Measurements from ENCODE around the gene RPS19BP1.
A peak's percentile ranks its signal among the peaks of the same experiment; 100 is the strongest.
"Not testable (repeated sequence)": the region's sequence is repeated elsewhere in the genome, so short reads cannot be mapped to it uniquely, and the experiment has no call there.

The RPS19BP1 gene

GRCh38 chr22:39527481-39527961 is 5.0 kb downstream of the RPS19BP1 start:
- DNase-seq, result no peak

DNA sequence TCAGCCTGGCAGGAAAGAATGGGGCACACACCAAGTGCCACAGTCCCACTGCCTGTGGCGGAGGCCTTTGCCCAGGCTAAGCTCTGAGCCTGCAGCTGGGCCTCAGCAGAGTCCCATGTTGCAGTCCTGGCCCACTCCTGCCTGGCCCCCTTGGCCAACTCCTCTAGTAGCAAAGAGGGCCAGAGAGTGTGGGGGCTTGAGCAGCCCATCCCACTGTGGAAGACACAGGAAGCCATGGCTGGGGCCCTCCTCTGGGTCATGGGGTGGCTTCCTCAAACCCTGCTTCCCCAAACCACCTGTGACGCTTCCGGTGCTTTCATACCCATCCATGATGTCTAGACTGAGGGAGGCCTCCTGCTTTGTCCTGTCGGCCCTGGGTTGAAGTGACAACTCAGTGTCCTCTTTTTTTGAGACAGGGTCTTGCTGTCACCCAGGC is 5.8 kb downstream of the RPS19BP1 start:
- DNase-seq, result no peak

DNA sequence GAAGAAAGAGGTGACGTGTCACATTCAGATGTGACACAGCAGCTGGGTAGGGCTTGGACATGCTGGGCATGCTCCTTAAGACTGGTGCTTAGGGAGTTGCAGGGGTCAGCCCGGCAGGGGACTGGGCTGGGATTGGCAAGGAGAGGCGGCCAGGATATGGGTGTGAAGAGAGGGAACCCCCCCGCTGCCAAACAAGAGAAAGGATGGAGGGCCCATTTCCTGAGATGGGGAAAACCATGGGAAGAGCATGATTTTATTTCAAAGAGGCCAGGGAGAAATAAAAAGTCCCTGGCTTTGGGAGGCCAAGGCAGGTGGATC is 6.9 kb downstream of the RPS19BP1 start:
- DNase-seq, result no peak

GRCh38 chr22:39524753-39525657 is 7.5 kb downstream of the RPS19BP1 start:
- no peak for DNase-seq

DNA sequence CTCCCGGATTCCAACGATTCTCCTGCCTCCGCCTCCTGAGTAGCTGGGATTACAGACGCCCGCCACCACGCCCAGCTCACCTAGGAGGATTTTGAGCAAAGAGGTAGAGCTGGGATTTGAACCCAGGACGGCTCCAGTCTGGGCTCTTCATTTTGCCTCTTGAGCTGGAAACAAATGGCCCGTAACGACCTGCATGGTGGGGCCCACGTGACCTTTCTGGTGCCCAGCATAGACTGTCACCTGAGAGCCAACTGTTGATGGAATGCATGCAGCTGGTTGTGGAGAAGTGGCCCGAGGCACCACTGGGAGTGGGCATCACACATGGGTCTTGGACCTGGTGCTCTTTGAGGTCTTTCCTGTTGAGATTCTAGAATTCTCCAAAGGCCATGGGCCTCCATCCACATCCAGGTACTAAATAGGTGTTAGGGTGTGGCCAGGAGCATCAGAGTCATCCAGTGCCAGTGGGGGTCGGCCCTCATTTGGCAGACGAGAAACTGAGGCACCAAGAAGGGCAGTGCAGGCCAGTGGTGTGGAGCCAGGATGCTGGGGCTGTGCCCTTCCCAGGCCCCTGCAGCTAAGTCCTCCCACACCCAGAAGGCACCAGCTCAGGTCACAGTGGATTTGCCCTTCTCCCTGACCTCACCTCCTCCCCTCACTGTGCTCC is 8.3 kb downstream of the RPS19BP1 start:
- DNase-seq, result no peak

GRCh38 chr22:39522567-39523300 is 9.8 kb downstream of the RPS19BP1 start:
- peak; percentile 66 for DNase-seq

GRCh38 chr22:39522091-39522490 is 10.5 kb downstream of the RPS19BP1 start:
- not testable (repeated sequence) for DNase-seq

DNA sequence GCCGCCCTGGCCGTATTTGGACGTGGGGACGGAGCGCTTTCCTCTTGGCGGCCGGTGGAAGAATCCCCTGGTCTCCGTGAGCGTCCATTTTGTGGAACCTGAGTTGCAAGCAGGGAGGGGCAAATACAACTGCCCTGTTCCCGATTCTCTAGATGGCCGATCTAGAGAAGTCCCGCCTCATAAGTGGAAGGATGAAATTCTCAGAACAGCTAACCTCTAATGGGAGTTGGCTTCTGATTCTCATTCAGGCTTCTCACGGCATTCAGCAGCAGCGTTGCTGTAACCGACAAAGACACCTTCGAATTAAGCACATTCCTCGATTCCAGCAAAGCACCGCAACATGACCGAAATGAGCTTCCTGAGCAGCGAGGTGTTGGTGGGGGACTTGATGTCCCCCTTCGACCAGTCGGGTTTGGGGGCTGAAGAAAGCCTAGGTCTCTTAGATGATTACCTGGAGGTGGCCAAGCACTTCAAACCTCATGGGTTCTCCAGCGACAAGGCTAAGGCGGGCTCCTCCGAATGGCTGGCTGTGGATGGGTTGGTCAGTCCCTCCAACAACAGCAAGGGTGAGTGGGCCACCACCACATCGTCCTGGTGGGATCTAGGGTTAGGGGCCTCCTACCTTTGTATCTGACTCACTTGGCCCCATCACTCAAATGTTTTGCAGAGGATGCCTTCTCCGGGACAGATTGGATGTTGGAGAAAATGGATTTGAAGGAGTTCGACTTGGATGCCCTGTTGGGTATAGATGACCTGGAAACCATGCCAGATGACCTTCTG is 11.3 kb downstream of the RPS19BP1 start:
- not testable (repeated sequence) for DNase-seq

DNA sequence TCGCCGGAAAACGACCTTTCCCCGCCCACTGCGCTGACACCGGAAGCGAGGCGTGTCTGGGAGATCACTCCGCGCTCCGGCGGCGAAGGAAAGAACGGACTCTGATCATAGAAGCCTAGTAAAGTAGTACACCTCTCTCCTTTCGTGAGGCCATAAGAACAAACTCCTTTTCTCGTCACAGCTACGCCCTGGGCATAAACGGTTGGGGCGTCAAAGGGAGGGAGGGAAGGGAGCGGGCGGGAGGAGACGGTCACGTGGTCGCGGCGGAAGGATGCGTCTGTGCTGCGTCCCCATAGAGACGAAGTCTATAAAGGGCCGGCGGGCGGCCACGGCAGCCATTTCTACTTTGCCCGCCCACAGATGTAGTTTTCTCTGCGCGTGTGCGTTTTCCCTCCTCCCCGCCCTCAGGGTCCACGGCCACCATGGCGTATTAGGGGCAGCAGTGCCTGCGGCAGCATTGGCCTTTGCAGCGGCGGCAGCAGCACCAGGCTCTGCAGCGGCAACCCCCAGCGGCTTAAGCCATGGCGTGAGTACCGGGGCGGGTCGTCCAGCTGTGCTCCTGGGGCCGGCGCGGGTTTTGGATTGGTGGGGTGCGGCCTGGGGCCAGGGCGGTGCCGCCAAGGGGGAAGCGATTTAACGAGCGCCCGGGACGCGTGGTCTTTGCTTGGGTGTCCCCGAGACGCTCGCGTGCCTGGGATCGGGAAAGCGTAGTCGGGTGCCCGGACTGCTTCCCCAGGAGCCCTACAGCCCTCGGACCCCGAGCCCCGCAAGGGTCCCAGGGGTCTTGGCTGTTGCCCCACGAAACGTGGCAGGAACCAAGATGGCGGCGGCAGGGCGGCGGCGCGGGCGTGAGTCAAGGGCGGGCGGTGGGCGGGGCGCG is 12.1 kb downstream of the RPS19BP1 start, which contains the start of gene ATF4:
TSS of gene ATF4 (plus strand) at position 337 of the 880 bp plus-strand sequence. CDS start 884 bp downstream, outside the sequence.
- peak; percentile 86 for DNase-seq

GRCh38 chr22:39519681-39520225 is 12.8 kb downstream of the RPS19BP1 start:
- DNase-seq, result peak; percentile 99

- peak; percentile 46 for DNase-seq
Observed at GRCh38 chr22:39518996-39519680, 13.4 kb downstream of the RPS19BP1 start.

- DNase-seq, result peak; percentile 51
Observed at GRCh38 chr22:39518144-39518786, 14.3 kb downstream of the RPS19BP1 start.

DNA sequence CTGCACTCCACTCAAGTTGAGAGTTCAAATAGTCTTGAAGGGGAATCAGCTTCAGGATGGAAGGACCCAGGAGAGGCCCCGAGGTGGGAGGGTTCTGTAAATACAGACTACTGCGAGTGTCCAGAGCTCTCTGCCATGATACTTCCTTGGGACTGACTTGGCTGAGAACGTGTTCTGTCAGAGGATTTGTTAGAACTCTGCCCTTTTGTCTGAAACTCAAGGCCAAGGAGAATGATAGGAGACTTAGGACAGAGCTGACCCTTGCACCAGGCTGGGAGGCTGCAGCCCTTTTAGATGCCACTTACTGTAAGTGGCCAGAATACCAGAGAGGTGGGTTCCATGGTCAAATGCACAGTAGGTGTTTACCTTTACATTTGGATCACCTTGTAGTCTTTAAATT is 15.1 kb downstream of the RPS19BP1 start:
- no peak for DNase-seq

DNA sequence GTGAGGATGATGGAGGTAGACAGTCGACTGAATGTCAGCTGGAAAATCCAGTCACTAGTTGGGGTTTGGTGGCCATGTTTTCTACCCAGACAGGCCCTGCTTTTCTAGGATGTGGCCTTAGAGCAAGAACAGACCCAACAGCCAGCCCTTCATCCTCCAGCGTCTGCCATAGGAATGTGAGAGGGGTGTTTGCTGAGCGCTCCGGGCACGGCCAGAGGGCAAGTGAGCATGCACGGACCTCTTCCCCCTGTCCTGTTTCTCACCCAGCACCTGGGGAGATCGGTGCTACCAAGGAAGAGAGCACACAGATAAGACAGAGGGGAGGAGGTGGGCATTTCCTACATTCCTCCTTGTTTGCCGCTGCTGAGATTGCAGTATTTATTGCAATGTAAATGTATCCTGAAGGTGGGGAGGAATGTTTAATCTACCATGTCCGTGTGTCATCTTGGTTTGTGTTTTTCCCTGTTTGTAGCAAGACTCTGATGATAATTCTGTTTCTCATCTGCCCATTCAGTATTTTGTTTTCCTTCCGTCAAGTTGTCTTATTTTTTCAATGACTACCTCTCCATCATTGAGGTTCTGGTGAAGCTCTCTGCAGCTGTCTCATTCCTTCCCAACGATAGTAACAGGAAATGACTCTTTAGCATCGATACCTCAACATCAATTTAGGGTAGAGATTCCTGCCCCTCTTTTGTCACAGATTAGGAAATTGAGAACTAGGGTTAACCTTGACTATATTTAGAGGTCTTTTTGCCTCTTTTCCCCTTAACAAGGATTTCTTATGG is 17.1 kb downstream of the RPS19BP1 start:
- no peak for DNase-seq

DNA sequence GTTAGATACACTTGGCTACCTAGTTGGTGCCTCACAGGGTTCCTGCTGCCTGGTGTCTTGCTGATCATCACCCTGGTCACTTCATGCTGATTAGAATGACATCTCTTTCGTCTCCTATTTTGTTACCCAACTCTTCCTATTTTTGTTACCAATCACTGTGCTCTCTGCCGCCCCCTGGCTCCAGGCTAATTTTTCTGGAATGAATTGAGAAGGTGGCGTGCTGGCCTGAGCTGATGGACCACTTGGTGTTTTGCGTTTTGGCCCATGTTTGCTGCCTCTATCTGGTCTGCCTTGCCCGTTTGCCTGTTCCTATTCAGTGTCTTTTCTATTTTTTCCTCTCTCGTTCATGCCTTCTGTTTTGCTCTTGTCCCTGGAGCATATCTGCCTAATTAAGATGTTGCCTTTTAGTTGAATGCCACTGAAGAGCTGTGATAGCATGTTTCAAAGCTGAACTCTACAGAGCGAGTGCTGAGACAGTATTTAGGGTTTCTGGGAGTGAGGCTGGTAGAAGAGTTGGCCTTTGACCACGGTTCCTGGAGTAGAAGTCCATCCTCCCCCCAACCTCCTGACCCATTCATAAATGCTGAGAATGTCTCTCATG is 18.1 kb downstream of the RPS19BP1 start:
- no peak for DNase-seq

DNA sequence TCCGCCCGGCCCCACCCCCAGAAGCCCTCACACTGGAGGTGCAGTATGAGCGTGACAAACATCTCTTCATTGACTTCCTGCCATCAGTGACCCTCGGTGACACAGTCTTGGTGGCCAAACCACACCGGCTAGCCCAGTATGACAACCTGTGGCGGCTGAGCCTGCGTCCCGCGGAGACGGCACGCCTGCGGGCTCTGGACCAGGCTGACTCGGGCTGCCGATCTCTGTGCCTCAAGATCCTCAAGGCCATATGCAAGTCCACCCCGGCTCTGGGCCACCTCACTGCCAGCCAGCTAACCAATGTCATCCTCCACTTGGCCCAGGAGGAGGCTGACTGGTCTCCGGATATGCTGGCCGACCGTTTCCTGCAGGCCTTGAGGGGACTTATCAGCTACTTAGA is 18.8 kb downstream of the RPS19BP1 start:
- no peak for DNase-seq

DNA sequence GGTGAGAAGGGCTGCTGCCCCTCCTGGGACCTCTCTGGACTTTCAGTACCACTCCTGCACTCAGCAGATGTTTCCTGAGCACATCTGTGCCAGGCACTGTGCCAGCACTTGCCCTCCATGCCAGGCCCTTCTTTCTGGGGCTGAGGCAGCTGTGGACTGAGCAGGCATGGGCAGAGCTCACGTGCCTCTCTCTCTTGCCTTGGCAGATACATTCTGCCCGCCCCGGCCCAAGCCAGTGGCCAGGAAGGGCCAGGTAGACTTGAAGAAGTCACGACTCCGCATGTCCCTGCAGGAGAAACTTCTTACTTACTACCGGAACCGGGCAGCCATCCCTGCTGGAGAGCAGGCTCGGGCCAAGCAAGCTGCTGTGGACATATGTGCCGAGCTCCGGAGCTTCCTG is 20.5 kb downstream of the RPS19BP1 start:
- no peak for DNase-seq

- DNase-seq, result no peak
Observed at GRCh38 chr22:39511226-39511625, 21.3 kb downstream of the RPS19BP1 start.
